Activated naive CD4-positive, alpha-beta T cell treated with anti-CD3 and anti-CD28 coated beads for 36 hours (primary cell): Measurements from ENCODE around the gene CNDP1. TPM values are rescaled to one million over a fixed set of nuclear protein-coding genes. Genes with fewer than 3 reads are reported as not detected.
"Not testable (repeated sequence)": the region's sequence is repeated elsewhere in the genome, so short reads cannot be mapped to it uniquely, and the experiment has no call there.

Experiments used
- CTCF ChIA-PET: fragments of 350-600 bp; sonication (Branson Sonifier 250); formaldehyde crosslinking; loops from one replicate; lab custom pipeline; 2021; ENCODE audit warnings: antibody characterized with exemption; lab: Charles Lee
- DNase-seq: peaks from one replicate; pipeline ENCODE4 v3.0.0-alpha.2; 2020
- H3K27ac Mint-ChIP-seq: one replicate; pipeline ENCODE4 v1.8.0; 2021; ENCODE audit warnings: mild to moderate bottlenecking, mixed read lengths
- H3K27me3 Mint-ChIP-seq: one replicate; pipeline ENCODE4 v1.8.0; 2021; ENCODE audit warnings: low read depth, mixed read lengths
- H3K36me3 Mint-ChIP-seq: one replicate; pipeline ENCODE4 v1.8.0; 2021; ENCODE audit warnings: low read depth, mixed read lengths
- H3K4me1 Mint-ChIP-seq: one replicate; pipeline ENCODE4 v1.8.0; 2021; ENCODE audit warnings: low read depth, mixed read lengths
- H3K4me3 Mint-ChIP-seq: one replicate; pipeline ENCODE4 v1.8.0; 2021; ENCODE audit warnings: mild to moderate bottlenecking, moderate library complexity, mixed read lengths
- H3K9me3 Mint-ChIP-seq: one replicate; pipeline ENCODE4 v1.8.0; 2021; ENCODE audit warnings: mixed read lengths
- intact Hi-C: fragments of 100-400 bp; cut with micrococcal nuclease; formaldehyde crosslinking; loops from one replicate; pipeline ENCODE4 v1.15.1; 2023
- total RNA-seq, 2 experiments: library from RNA; stranded (reverse); gene quantifications; one replicate each; pipeline ENCODE4 v1.2.3, GENCODE V29; 2021

The CNDP1 gene
- total RNA-seq, 2 experiments from 2014 or later: not detected

GRCh38 chr18:74562131-74562730 is 27.9 kb downstream of the CNDP1 start:
- CTCF ChIA-PET: interaction anchor here (1.2 to 1.8 kb wide), 2 partner anchors 10 to 50 kb away, joined by 3 to 5 read pairs; no protein-coding TSS in a partner anchor
- no peak for DNase-seq

GRCh38 chr18:74562775-74563174 is 28.5 kb downstream of the CNDP1 start:
- DNase-seq: no peak
- Mint-ChIP-seq H3K9me3 (peaks cover 13% of the 10 kb centered on the region), H3K4me3 (no peak overlapping the region), H3K27me3 (no peaks in the 10 kb centered on the region), H3K36me3 (peaks cover 6% of the 10 kb centered on the region), H3K27ac (no peak overlapping the region), H3K4me1 (no peaks in the 10 kb centered on the region)
- CTCF ChIA-PET: interaction anchor here (1.8 kb wide), 1 partner anchor 11 kb away, joined by 5 read pairs; no protein-coding TSS in a partner anchor
- intact Hi-C loops: no loop called here

More at GRCh38 chr18:74562131-74562730, 27.9 kb downstream of the CNDP1 start:
- no peaks in the 10 kb centered on the region for H3K27me3 Mint-ChIP-seq
- peaks cover 6% of the 10 kb centered on the region for H3K36me3 Mint-ChIP-seq
- intact Hi-C loops: no loop called here
- no peak overlapping the region for H3K4me3 Mint-ChIP-seq
- no peaks in the 10 kb centered on the region for H3K4me1 Mint-ChIP-seq
- H3K9me3 Mint-ChIP-seq: peaks cover 13% of the 10 kb centered on the region
- no peak overlapping the region for H3K27ac Mint-ChIP-seq

GRCh38 chr18:74563999-74564398 is 29.7 kb downstream of the CNDP1 start:
- intact Hi-C loops: no loop called here

GRCh38 chr18:74565164-74565563 is 30.9 kb downstream of the CNDP1 start:
- H3K36me3 Mint-ChIP-seq, intact Hi-C loops, H3K4me3 Mint-ChIP-seq, DNase-seq, H3K4me1 Mint-ChIP-seq, H3K27ac Mint-ChIP-seq: not testable (repeated sequence)
- Mint-ChIP-seq H3K27me3 (peaks cover 11% of the 10 kb centered on the region), H3K9me3 (peaks cover 13% of the 10 kb centered on the region)
- CTCF ChIA-PET: interaction anchor here (2.4 kb wide), 1 partner anchor 13 kb away, joined by 8 read pairs; no protein-coding TSS in a partner anchor

More at GRCh38 chr18:74563999-74564398, 29.7 kb downstream of the CNDP1 start:
- Mint-ChIP-seq H3K4me1 (no peaks in the 10 kb centered on the region), H3K36me3 (peaks cover 6% of the 10 kb centered on the region), H3K27me3 (peaks cover 10% of the 10 kb centered on the region), H3K4me3 (no peak overlapping the region), H3K9me3 (peaks cover 13% of the 10 kb centered on the region), H3K27ac (no peak overlapping the region)
- CTCF ChIA-PET: interaction anchor here (2.4 kb wide), 1 partner anchor 12 kb away, joined by 8 read pairs; no protein-coding TSS in a partner anchor
- DNase-seq: no peak

- H3K4me1 Mint-ChIP-seq, H3K4me3 Mint-ChIP-seq, H3K36me3 Mint-ChIP-seq, CTCF ChIA-PET, DNase-seq, H3K27ac Mint-ChIP-seq, intact Hi-C loops: not testable (repeated sequence)
- Mint-ChIP-seq H3K27me3 (peaks cover 11% of the 10 kb centered on the region), H3K9me3 (peaks cover 13% of the 10 kb centered on the region)
Observed at GRCh38 chr18:74565993-74566392, 31.7 kb downstream of the CNDP1 start.

- Mint-ChIP-seq H3K9me3 (peaks cover 13% of the 10 kb centered on the region), H3K27ac (no peak overlapping the region), H3K4me1 (no peaks in the 10 kb centered on the region), H3K4me3 (no peak overlapping the region), H3K36me3 (peaks cover 6% of the 10 kb centered on the region), H3K27me3 (peaks cover 11% of the 10 kb centered on the region)
- CTCF ChIA-PET: interaction anchor here (0.5 to 1.2 kb wide), 3 partner anchors 16 to 809 kb away, joined by 3 to 7 read pairs (median 6); no protein-coding TSS in a partner anchor
- peak; percentile 10 for DNase-seq
- intact Hi-C loops: no loop called here
Observed at GRCh38 chr18:74567822-74568221, 33.5 kb downstream of the CNDP1 start.

GRCh38 chr18:74569401-74569800 is 35.1 kb downstream of the CNDP1 start:
- DNase-seq: no peak
- Mint-ChIP-seq H3K4me3 (no peak overlapping the region), H3K27ac (no peak overlapping the region), H3K36me3 (peaks cover 6% of the 10 kb centered on the region), H3K4me1 (no peaks in the 10 kb centered on the region), H3K9me3 (peaks cover 13% of the 10 kb centered on the region), H3K27me3 (peaks cover 11% of the 10 kb centered on the region)
- CTCF ChIA-PET: interaction anchor here (0.7 kb wide), 1 partner anchor 381 kb away, joined by 3 read pairs; no protein-coding TSS in a partner anchor
- intact Hi-C loops: no loop called here

GRCh38 chr18:74570266-74570665 is 36.0 kb downstream of the CNDP1 start:
- peaks cover 13% of the 10 kb centered on the region for H3K9me3 Mint-ChIP-seq
- CTCF ChIA-PET: interaction anchor here (1.8 kb wide), 1 partner anchor 18 kb away, joined by 8 read pairs; no protein-coding TSS in a partner anchor
- H3K4me3 Mint-ChIP-seq: no peak overlapping the region
- peaks cover 11% of the 10 kb centered on the region for H3K27me3 Mint-ChIP-seq
- H3K27ac Mint-ChIP-seq: no peak overlapping the region
- intact Hi-C loops: no loop called here
- DNase-seq: no peak
- peaks cover 6% of the 10 kb centered on the region for H3K36me3 Mint-ChIP-seq
- H3K4me1 Mint-ChIP-seq: no peaks in the 10 kb centered on the region

- CTCF ChIA-PET: interaction anchor here (0.5 to 0.6 kb wide), 2 partner anchors 25 to 91 kb away, joined by 4 read pairs; no protein-coding TSS in a partner anchor
Observed at GRCh38 chr18:74571895-74572680, 37.8 kb downstream of the CNDP1 start.

GRCh38 chr18:74573053-74573452 is 38.8 kb downstream of the CNDP1 start:
- Mint-ChIP-seq H3K36me3 (no peaks in the 10 kb centered on the region), H3K4me1 (no peaks in the 10 kb centered on the region), H3K4me3 (no peak overlapping the region), H3K27ac (no peak overlapping the region), H3K27me3 (peaks cover 11% of the 10 kb centered on the region), H3K9me3 (no peaks in the 10 kb centered on the region)
- intact Hi-C loops: no loop called here
- CTCF ChIA-PET: no interaction called here
- DNase-seq: no peak

More at GRCh38 chr18:74571895-74572680, 37.8 kb downstream of the CNDP1 start:
- intact Hi-C loops: no loop called here
- no peaks in the 10 kb centered on the region for H3K36me3 Mint-ChIP-seq
- no peaks in the 10 kb centered on the region for H3K4me1 Mint-ChIP-seq
- DNase-seq: no peak
- peaks cover 11% of the 10 kb centered on the region for H3K27me3 Mint-ChIP-seq
- H3K9me3 Mint-ChIP-seq: peaks cover 2% of the 10 kb centered on the region
- no peak overlapping the region for H3K27ac Mint-ChIP-seq
- no peak overlapping the region for H3K4me3 Mint-ChIP-seq

- no peak overlapping the region for H3K27ac Mint-ChIP-seq
- DNase-seq: no peak
- H3K36me3 Mint-ChIP-seq: no peaks in the 10 kb centered on the region
- CTCF ChIA-PET: interaction anchor here (0.6 kb wide), 1 partner anchor 21 kb away, joined by 3 read pairs; no protein-coding TSS in a partner anchor
- H3K27me3 Mint-ChIP-seq: peaks cover 3% of the 10 kb centered on the region
- intact Hi-C loops: no loop called here
- no peaks in the 10 kb centered on the region for H3K9me3 Mint-ChIP-seq
- no peak overlapping the region for H3K4me3 Mint-ChIP-seq
- H3K4me1 Mint-ChIP-seq: no peaks in the 10 kb centered on the region
Observed at GRCh38 chr18:74574916-74575315, 40.6 kb downstream of the CNDP1 start.

GRCh38 chr18:74577019-74577418 is 42.7 kb downstream of the CNDP1 start:
- intact Hi-C loops: no loop called here
- CTCF ChIA-PET: no interaction called here
- no peaks in the 10 kb centered on the region for H3K36me3 Mint-ChIP-seq
- no peak overlapping the region for H3K27ac Mint-ChIP-seq
- no peaks in the 10 kb centered on the region for H3K9me3 Mint-ChIP-seq
- H3K4me3 Mint-ChIP-seq: no peak overlapping the region
- no peak for DNase-seq
- peaks cover 10% of the 10 kb centered on the region for H3K27me3 Mint-ChIP-seq
- no peaks in the 10 kb centered on the region for H3K4me1 Mint-ChIP-seq
